Activated T-helper 17 cell treated with anti-CD3 and anti-CD28 coated beads, Interleukin-2, amount 50 U/mL, for 72 hours (primary cell): ENCODE data around the gene S100PBP. TPM values are rescaled to one million over a fixed set of nuclear protein-coding genes. Genes with fewer than 3 reads are reported as not detected.
A peak's percentile ranks its signal among the peaks of the same experiment; 100 is the strongest.

Experiments used
- ATAC-seq: fragments of 150-1000 bp; cut with Tn5 transposase; replicated peaks from 2 replicates; pipeline ENCODE4 v1.10.0; 2021; ENCODE audit warnings: mild to moderate bottlenecking, moderate library complexity
- H3K27ac Mint-ChIP-seq: one replicate; pipeline ENCODE4 v1.8.0; 2022; ENCODE audit warnings: mixed read lengths
- H3K27me3 Mint-ChIP-seq: one replicate; pipeline ENCODE4 v1.8.0; 2022; ENCODE audit warnings: mixed read lengths
- H3K36me3 Mint-ChIP-seq: one replicate; pipeline ENCODE4 v1.8.0; 2022; ENCODE audit warnings: low read depth, mild to moderate bottlenecking, mixed read lengths
- H3K4me1 Mint-ChIP-seq: one replicate; pipeline ENCODE4 v1.8.0; 2022; ENCODE audit warnings: mixed read lengths
- H3K4me3 Mint-ChIP-seq: one replicate; pipeline ENCODE4 v1.8.0; 2022; ENCODE audit warnings: mild to moderate bottlenecking, mixed read lengths
- H3K9me3 Mint-ChIP-seq: one replicate; pipeline ENCODE4 v1.8.0; 2022; ENCODE audit warnings: mixed read lengths
- total RNA-seq, 2 donors: library from RNA; stranded (reverse); gene quantifications; one replicate each; pipeline ENCODE4 v1.2.3, GENCODE V29; 2022

Gene S100PBP
- total RNA-seq = 10 to 100 TPM; 42.7 to 48.1 TPM

DNA sequence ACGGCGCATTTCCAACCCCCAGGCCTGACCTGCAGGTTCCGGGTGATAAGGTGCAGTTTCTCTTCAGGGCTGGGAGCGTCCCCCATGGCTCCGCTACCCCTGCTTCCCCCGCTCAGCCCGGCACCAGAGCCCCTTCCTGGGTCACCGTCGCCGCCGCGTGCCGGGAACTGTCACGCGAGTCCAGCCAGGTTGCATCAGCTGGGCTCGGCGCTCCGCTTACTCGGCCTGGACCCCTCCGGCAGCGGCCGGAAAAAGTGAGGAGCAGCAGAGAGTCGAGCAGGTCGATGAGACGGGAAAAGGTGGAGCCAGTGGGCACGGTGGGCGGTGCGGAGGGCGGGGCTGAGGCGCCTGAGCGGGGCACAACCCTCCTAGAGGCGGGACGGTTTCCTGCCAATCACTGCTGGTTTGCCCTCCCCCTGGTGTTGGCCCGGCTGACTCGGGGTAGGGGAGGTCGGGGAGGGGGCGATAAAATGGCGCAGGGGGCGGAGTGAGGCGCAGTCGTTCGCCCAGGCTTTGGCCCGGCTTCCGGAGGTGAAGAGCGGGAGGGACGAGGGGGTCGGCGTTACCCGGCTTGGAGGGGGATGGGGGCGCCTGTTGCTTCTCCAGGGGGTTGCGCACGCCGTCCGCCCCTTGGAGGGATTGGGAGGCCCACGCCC, at the start of gene S100PBP, which contains the start of gene YARS1:
Gene S100PBP, plus strand, starts transcription at position 495 of the 656 bp plus-strand sequence. CDS start 8,447 bp downstream, outside the sequence.
Gene YARS1, minus strand, starts transcription at position 200 of the 656 bp plus-strand sequence. Its CDS starts 114 bp downstream, at position 86.
- Mint-ChIP-seq H3K36me3 (peaks cover 48% of the 10 kb centered on the region), H3K27ac (peak within 1 kb of the TSS; percentile 95), H3K4me3 (peak within 1 kb of the TSS; percentile 95), H3K9me3 (no peaks in the 10 kb centered on the region), H3K27me3 (no peaks in the 10 kb centered on the region), H3K4me1 (peaks cover 26% of the 10 kb centered on the region)
- peak; percentile 97 for ATAC-seq

DNA sequence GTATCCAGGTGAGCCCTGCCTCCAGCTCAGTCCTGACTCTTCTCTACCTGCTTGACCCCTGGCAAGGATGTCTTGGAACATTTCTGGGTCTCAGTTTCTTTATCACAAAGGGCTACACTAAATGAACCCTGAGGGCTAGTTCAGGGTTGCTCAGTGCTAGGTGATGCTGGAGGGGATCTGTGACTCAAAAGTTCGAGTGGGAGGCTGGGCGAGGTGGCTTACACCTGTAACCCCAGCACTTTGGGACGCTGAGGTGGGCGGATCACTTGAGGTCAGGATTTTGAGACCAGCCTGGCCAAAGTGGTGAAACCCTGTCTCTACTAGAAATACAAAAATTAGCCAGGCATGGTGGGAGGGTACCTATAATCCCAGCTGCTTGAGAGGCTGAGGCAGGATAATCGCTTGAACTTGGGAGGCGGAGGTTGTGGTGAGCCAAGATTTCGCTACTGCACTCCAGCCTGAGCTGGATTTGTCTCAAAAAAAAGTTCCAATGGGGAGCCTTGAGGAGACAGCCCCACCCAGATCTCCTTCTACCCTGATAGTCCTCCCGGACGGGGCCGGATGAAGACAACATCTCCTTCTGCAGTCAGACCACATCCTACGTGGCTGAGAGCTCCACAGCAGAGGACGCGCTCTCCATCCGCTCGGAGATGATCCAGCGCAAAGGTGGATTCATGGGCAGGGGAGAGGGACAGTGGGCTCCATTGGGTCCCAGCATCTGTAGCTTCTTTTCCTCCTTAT, 49.2 kb upstream of the S100PBP start:
- H3K36me3 Mint-ChIP-seq = peaks cover 6% of the 10 kb centered on the region
- no peaks in the 10 kb centered on the region for H3K4me1 Mint-ChIP-seq
- ATAC-seq = no peak
- H3K27me3 Mint-ChIP-seq = no peaks in the 10 kb centered on the region
- no peak overlapping the region for H3K4me3 Mint-ChIP-seq
- no peaks in the 10 kb centered on the region for H3K9me3 Mint-ChIP-seq
- no peak overlapping the region for H3K27ac Mint-ChIP-seq

DNA sequence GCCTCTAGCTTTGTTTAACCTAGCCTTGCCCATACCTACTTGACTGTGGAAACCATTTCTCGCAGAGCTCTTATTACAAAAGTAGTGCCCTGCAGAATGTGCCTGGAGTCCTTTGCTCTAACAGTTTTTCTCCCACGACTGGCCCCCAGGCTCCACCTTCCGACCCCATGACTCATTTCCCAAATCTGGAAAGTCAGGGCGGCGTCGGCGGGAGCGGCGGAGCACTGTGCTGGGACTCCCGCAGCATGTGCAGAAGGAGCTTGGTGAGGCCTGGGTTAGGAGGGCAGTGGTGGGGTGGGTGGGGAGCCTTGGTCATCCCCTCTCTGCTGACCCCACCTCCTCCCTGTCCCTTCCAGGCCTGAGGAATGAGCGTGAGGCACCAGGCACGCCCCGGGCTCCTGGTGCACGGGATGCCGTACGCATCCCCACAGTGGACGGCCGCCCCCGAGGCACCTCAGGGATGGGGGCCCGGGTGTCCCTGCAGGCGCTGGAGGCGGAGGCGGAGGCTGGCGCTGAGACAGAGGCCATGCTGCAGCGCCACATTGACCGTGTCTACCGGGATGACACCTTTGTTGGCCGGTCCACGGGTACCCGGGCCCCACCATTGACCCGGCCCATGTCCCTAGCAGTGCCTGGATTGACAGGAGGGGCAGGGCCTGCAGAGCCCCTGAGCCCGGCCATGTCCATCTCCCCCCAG, 47.8 kb upstream of the S100PBP start:
- no peak overlapping the region for H3K27ac Mint-ChIP-seq
- no peak overlapping the region for H3K4me3 Mint-ChIP-seq
- no peaks in the 10 kb centered on the region for H3K9me3 Mint-ChIP-seq
- no peaks in the 10 kb centered on the region for H3K4me1 Mint-ChIP-seq
- no peaks in the 10 kb centered on the region for H3K27me3 Mint-ChIP-seq
- no peak for ATAC-seq
- peaks cover 14% of the 10 kb centered on the region for H3K36me3 Mint-ChIP-seq

GRCh38 chr1:32770221-32770731, 47.2 kb upstream of the S100PBP start:
- Mint-ChIP-seq H3K36me3 (peaks cover 19% of the 10 kb centered on the region), H3K4me1 (no peaks in the 10 kb centered on the region), H3K4me3 (no peak overlapping the region), H3K27ac (no peak overlapping the region), H3K27me3 (no peaks in the 10 kb centered on the region), H3K9me3 (no peaks in the 10 kb centered on the region)
- ATAC-seq = no peak

DNA sequence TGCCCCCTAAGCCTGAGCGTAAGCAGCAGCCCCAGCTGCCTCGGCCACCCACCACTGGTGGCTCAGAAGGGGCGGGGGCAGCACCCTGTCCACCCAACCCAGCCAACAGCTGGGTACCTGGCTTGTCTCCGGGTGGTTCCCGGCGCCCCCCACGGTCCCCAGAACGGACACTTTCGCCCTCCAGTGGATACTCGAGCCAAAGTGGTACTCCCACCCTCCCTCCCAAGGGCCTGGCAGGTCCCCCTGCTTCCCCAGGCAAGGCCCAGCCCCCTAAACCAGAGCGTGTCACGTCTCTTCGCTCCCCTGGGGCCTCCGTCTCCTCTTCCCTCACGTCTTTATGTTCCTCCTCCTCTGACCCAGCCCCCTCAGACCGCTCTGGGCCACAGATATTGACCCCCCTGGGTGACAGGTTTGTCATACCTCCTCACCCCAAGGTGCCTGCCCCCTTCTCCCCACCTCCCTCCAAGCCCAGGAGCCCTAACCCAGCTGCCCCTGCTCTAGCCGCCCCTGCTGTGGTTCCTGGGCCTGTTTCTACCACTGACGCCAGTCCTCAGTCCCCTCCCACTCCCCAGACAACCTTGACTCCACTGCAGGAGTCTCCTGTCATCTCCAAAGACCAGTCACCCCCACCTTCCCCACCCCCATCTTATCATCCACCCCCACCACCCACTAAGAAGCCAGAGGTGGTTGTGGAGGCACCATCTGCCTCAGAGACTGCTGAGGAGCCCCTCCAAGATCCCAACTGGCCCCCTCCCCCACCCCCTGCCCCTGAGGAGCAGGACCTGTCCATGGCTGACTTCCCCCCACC, 46.5 kb upstream of the S100PBP start:
- Mint-ChIP-seq H3K27ac (no peak overlapping the region), H3K27me3 (no peaks in the 10 kb centered on the region), H3K4me1 (no peaks in the 10 kb centered on the region), H3K36me3 (peaks cover 26% of the 10 kb centered on the region), H3K4me3 (no peak overlapping the region), H3K9me3 (no peaks in the 10 kb centered on the region)
- no peak for ATAC-seq

- Mint-ChIP-seq H3K9me3 (no peaks in the 10 kb centered on the region), H3K4me1 (no peaks in the 10 kb centered on the region), H3K4me3 (no peak overlapping the region), H3K36me3 (peaks cover 34% of the 10 kb centered on the region), H3K27me3 (no peaks in the 10 kb centered on the region), H3K27ac (no peak overlapping the region)
- ATAC-seq = no peak
These were observed 45.7 kb upstream of the S100PBP start for GRCh38 chr1:32771561-32772280.

GRCh38 chr1:32772281-32773017, 45.0 kb upstream of the S100PBP start:
- Mint-ChIP-seq H3K4me3 (no peak overlapping the region), H3K9me3 (no peaks in the 10 kb centered on the region), H3K36me3 (peaks cover 36% of the 10 kb centered on the region), H3K27me3 (no peaks in the 10 kb centered on the region), H3K4me1 (no peaks in the 10 kb centered on the region), H3K27ac (no peak overlapping the region)
- ATAC-seq = no peak

GRCh38 chr1:32773018-32773763, 44.3 kb upstream of the S100PBP start:
- no peak overlapping the region for H3K27ac Mint-ChIP-seq
- H3K27me3 Mint-ChIP-seq = no peaks in the 10 kb centered on the region
- no peaks in the 10 kb centered on the region for H3K4me1 Mint-ChIP-seq
- no peaks in the 10 kb centered on the region for H3K9me3 Mint-ChIP-seq
- peak; percentile 85 for ATAC-seq
- H3K4me3 Mint-ChIP-seq = no peak overlapping the region
- H3K36me3 Mint-ChIP-seq = peaks cover 44% of the 10 kb centered on the region

- no peak overlapping the region for H3K27ac Mint-ChIP-seq
- peaks cover 51% of the 10 kb centered on the region for H3K36me3 Mint-ChIP-seq
- no peaks in the 10 kb centered on the region for H3K9me3 Mint-ChIP-seq
- H3K4me3 Mint-ChIP-seq = no peak overlapping the region
- ATAC-seq = no peak
- H3K27me3 Mint-ChIP-seq = no peaks in the 10 kb centered on the region
- no peaks in the 10 kb centered on the region for H3K4me1 Mint-ChIP-seq
These were observed 43.5 kb upstream of the S100PBP start for GRCh38 chr1:32773764-32774463.

DNA sequence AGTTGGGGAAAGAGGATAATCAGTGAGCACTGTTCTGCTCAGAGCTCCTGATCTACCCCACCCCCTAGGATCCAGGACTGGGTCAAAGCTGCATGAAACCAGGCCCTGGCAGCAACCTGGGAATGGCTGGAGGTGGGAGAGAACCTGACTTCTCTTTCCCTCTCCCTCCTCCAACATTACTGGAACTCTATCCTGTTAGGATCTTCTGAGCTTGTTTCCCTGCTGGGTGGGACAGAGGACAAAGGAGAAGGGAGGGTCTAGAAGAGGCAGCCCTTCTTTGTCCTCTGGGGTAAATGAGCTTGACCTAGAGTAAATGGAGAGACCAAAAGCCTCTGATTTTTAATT, 43.0 kb upstream of the S100PBP start:
- ATAC-seq = no peak
- Mint-ChIP-seq H3K27me3 (no peaks in the 10 kb centered on the region), H3K36me3 (peaks cover 56% of the 10 kb centered on the region), H3K9me3 (no peaks in the 10 kb centered on the region), H3K27ac (no peak overlapping the region), H3K4me1 (no peaks in the 10 kb centered on the region), H3K4me3 (no peak overlapping the region)

- H3K27ac Mint-ChIP-seq = peak overlapping the region; percentile 46
- peaks cover 63% of the 10 kb centered on the region for H3K36me3 Mint-ChIP-seq
- no peak overlapping the region for H3K4me3 Mint-ChIP-seq
- peak; percentile 38 for ATAC-seq
- H3K9me3 Mint-ChIP-seq = no peaks in the 10 kb centered on the region
- H3K4me1 Mint-ChIP-seq = no peaks in the 10 kb centered on the region
- no peaks in the 10 kb centered on the region for H3K27me3 Mint-ChIP-seq
These were observed 42.4 kb upstream of the S100PBP start for GRCh38 chr1:32774950-32775634.
